Neural cell (in vitro differentiated cells): ENCODE data around the gene MARK2. TPM values are rescaled to one million over a fixed set of nuclear protein-coding genes. Genes with fewer than 3 reads are reported as not detected.

Source experiments
- H2AFZ ChIP-seq: fragments of 200-600, 300-800 bp; sonication (generic), shearing (Covaris generic); 2 replicates; pipeline ENCODE4 v1.6.0; 2014; ENCODE audit warnings: low read depth, mild to moderate bottlenecking, antibody characterized with exemption, low read length, moderate library complexity
- H3F3A ChIP-seq: fragments of 200-600 bp; shearing (Covaris generic); 2 replicates; pipeline ENCODE4 v1.6.1; 2016; ENCODE audit warnings: mild to moderate bottlenecking, moderate library complexity, mixed read lengths, antibody characterized with exemption, low read length; ENCODE audit not compliant: insufficient read depth, poor library complexity, severe bottlenecking
- H3K27ac ChIP-seq: fragments of 200-600, 300-800 bp; sonication (generic), shearing (Covaris generic); 2 replicates; pipeline ENCODE4 v1.5.1; 2014; ENCODE audit warnings: mild to moderate bottlenecking, low read length, moderate library complexity
- H3K27me3 ChIP-seq: fragments of 300-800, 200-600 bp; sonication (generic), shearing (Covaris generic); 2 replicates; pipeline ENCODE4 v1.6.0; 2014; ENCODE audit warnings: mild to moderate bottlenecking, low read depth, low read length, moderate library complexity; ENCODE audit not compliant: insufficient read depth
- H3K36me3 ChIP-seq: fragments of 300-800, 200-600 bp; sonication (generic), shearing (Covaris generic); 2 replicates; pipeline ENCODE4 v1.5.1; 2014; ENCODE audit warnings: mild to moderate bottlenecking, antibody characterized with exemption, low read length, moderate library complexity; ENCODE audit not compliant: insufficient read depth
- H3K4me2 ChIP-seq: fragments of 300-800, 200-600 bp; sonication (generic), shearing (Covaris generic); 2 replicates; pipeline ENCODE4 v1.6.0; 2014; ENCODE audit warnings: mild to moderate bottlenecking, low read length
- H3K4me3 ChIP-seq: fragments of 300-800, 200-600 bp; sonication (generic), shearing (Covaris generic); 2 replicates; pipeline ENCODE4 v1.5.1; 2014; ENCODE audit warnings: mild to moderate bottlenecking, low read length, moderate library complexity
- H3K79me2 ChIP-seq: fragments of 200-600 bp; shearing (Covaris generic); replicated peaks from 2 replicates; pipeline ENCODE4 v1.6.0; 2014; ENCODE audit warnings: mild to moderate bottlenecking, low read length, moderate library complexity; ENCODE audit not compliant: insufficient read depth
- H3K9ac ChIP-seq: fragments of 300-800, 200-600 bp; sonication (generic), shearing (Covaris generic); 2 replicates; pipeline ENCODE4 v1.6.1; 2016; ENCODE audit warnings: mild to moderate bottlenecking, low read length, mixed read lengths
- H3K9me2 ChIP-seq: fragments of 200-600 bp; shearing (Covaris generic); 2 replicates; pipeline ENCODE4 v1.6.1; 2016; ENCODE audit warnings: mild to moderate bottlenecking, low read length, mixed read lengths; ENCODE audit not compliant: insufficient read depth
- H3K9me3 ChIP-seq: fragments of 200-600, 300-800 bp; sonication (generic), shearing (Covaris generic); 2 replicates; pipeline ENCODE4 v1.6.1; 2016; ENCODE audit warnings: mild to moderate bottlenecking, mixed run types, low read length, moderate library complexity, mixed read lengths
- H4K20me1 ChIP-seq: fragments of 200-600 bp; shearing (Covaris generic); 2 replicates; pipeline ENCODE4 v1.6.1; 2016; ENCODE audit warnings: mild to moderate bottlenecking, mixed run types; ENCODE audit not compliant: insufficient read depth
- CTCF ChIP-seq: fragments of 450-650 bp; IDR thresholded peaks from 2 replicates; pipeline ENCODE4 v1.5.1; 2014; ENCODE audit warnings: antibody characterized with exemption, mild to moderate bottlenecking, moderate library complexity; ENCODE audit not compliant: poor library complexity, severe bottlenecking
- EP300 ChIP-seq: fragments of 450-650 bp; conservative IDR thresholded peaks from 2 replicates; pipeline ENCODE4 v1.6.1; 2014; ENCODE audit warnings: antibody characterized with exemption, mild to moderate bottlenecking, moderate library complexity; ENCODE audit not compliant: poor library complexity, severe bottlenecking
- EZH2 ChIP-seq: fragments of 200-600, 300-800 bp; shearing (Covaris generic), sonication (generic); IDR thresholded peaks from 2 replicates; pipeline ENCODE4 v1.6.1; 2014; ENCODE audit warnings: antibody characterized with exemption, low read length, borderline replicate concordance, mild to moderate bottlenecking; ENCODE audit not compliant: insufficient read depth, poor library complexity, severe bottlenecking
- MXI1 ChIP-seq: fragments of 450-650 bp; conservative IDR thresholded peaks from 2 replicates; pipeline ENCODE4 v1.6.1; 2014; ENCODE audit warnings: antibody characterized with exemption, mild to moderate bottlenecking; ENCODE audit not compliant: poor library complexity, severe bottlenecking
- POLR2AphosphoS5 ChIP-seq: IDR thresholded peaks from 2 replicates; pipeline ENCODE4 v1.6.1; 2012
- RAD21 ChIP-seq: fragments of 450-650 bp; conservative IDR thresholded peaks from 2 replicates; pipeline ENCODE4 v1.6.1; 2014; ENCODE audit warnings: antibody characterized with exemption, mild to moderate bottlenecking, moderate library complexity
- SMC3 ChIP-seq: fragments of 450-650 bp; conservative IDR thresholded peaks from 2 replicates; pipeline ENCODE4 v1.6.1; 2014; ENCODE audit warnings: antibody characterized with exemption, mild to moderate bottlenecking, moderate library complexity; ENCODE audit not compliant: poor library complexity
- TAF1 ChIP-seq: IDR thresholded peaks from 2 replicates; pipeline ENCODE4 v1.6.1; 2012; ENCODE audit warnings: low read depth
- polyA plus RNA-seq: library from polyadenylated mRNA; depleted of rRNA; stranded (reverse); fragments of >200 nt; gene quantifications from 2 replicates; pipeline ENCODE4 v1.2.3, GENCODE V29; 2014
- TF ChIP-seq, protein P1 (sequence below): IDR thresholded peaks from 2 replicates; pipeline ENCODE4 v1.6.1; 2012; ENCODE audit warnings: borderline replicate concordance

MARK2 gene
- polyA plus RNA-seq, 1 donor from 2014 or later, result 11.3 TPM

GRCh38 chr11:63944987-63945386 is 106.1 kb downstream of the MARK2 start:
- H3K27me3 ChIP-seq, result no peaks in the 10 kb centered on the region
- H3K27ac ChIP-seq, result no peak overlapping the region
- no peaks in the 10 kb centered on the region for H3K9me3 ChIP-seq
- H3K4me2 ChIP-seq, result no peak overlapping the region
- no peaks in the 10 kb centered on the region for H3F3A ChIP-seq
- no peak overlapping the region for H3K4me3 ChIP-seq
- TF ChIP-seq MXI1 (no peak), CTCF (no peak), POLR2AphosphoS5 (no peak), TAF1 (no peak), RAD21 (no peak), SMC3 (no peak), EZH2 (no peak), EP300 (no peak)
- TF ChIP-seq, protein P1, sequence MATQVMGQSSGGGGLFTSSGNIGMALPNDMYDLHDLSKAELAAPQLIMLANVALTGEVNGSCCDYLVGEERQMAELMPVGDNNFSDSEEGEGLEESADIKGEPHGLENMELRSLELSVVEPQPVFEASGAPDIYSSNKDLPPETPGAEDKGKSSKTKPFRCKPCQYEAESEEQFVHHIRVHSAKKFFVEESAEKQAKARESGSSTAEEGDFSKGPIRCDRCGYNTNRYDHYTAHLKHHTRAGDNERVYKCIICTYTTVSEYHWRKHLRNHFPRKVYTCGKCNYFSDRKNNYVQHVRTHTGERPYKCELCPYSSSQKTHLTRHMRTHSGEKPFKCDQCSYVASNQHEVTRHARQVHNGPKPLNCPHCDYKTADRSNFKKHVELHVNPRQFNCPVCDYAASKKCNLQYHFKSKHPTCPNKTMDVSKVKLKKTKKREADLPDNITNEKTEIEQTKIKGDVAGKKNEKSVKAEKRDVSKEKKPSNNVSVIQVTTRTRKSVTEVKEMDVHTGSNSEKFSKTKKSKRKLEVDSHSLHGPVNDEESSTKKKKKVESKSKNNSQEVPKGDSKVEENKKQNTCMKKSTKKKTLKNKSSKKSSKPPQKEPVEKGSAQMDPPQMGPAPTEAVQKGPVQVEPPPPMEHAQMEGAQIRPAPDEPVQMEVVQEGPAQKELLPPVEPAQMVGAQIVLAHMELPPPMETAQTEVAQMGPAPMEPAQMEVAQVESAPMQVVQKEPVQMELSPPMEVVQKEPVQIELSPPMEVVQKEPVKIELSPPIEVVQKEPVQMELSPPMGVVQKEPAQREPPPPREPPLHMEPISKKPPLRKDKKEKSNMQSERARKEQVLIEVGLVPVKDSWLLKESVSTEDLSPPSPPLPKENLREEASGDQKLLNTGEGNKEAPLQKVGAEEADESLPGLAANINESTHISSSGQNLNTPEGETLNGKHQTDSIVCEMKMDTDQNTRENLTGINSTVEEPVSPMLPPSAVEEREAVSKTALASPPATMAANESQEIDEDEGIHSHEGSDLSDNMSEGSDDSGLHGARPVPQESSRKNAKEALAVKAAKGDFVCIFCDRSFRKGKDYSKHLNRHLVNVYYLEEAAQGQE, result no peak
- no peaks in the 10 kb centered on the region for H3K36me3 ChIP-seq
- peak overlapping the region; percentile 38 for H3K9ac ChIP-seq
- H3K9me2 ChIP-seq, result no peaks in the 10 kb centered on the region
- H3K79me2 ChIP-seq, result peaks cover 35% of the 10 kb centered on the region
- H2AFZ ChIP-seq, result no peak overlapping the region
- no peaks in the 10 kb centered on the region for H4K20me1 ChIP-seq

DNA sequence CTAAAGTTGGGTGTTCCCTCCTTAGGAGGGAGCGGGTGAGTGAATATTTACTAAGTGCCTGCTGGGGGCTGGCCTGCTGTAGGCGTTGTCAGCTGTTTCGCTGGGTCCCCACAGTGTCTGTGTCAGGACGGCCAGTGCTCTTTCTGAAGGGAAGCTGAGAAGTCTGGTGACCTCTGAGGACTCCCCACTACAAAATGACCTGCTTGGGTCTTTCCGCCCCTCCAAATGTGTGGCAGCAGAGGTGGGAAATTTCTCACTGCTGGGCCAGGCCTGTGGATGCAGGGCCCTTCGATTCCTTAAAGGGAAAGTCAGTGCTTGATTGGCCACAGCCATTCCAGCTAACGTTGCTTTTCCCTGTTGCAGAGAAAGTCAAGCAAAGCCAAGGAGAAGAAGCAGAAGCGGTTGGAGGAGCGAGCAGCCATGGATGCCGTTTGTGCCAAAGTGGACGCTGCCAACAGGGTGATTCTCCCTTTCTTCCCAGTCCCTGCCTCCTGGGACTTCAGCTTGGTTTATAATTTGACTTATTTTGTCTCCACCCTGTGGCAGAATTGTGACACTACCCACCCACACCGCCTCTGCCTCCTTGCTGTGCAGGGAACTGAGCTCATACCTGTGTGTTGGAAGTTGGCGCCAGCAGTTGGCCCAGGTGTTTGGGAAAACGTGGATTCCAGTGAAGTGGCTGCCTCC is 106.7 kb downstream of the MARK2 start:
- Histone ChIP-seq H3K4me2 (no peak overlapping the region), H2AFZ (no peak overlapping the region), H3K9ac (peak overlapping the region; percentile 38), H3K9me3 (no peaks in the 10 kb centered on the region), H3K27me3 (no peaks in the 10 kb centered on the region), H4K20me1 (no peaks in the 10 kb centered on the region), H3F3A (no peaks in the 10 kb centered on the region), H3K9me2 (no peaks in the 10 kb centered on the region), H3K27ac (no peak overlapping the region), H3K36me3 (no peaks in the 10 kb centered on the region), H3K79me2 (peaks cover 28% of the 10 kb centered on the region), H3K4me3 (no peak overlapping the region)
- TF ChIP-seq, protein P1, result no peak
- TF ChIP-seq MXI1 (peak; percentile 24), RAD21 (peak; percentile 88), EZH2 (no peak), CTCF (peak; percentile 86), SMC3 (peak; percentile 93)
